GM19395 (cell line): ENCODE results near the gene PPM1G.

ENCODE experiments used
- ATAC-seq: cut with Tn5 transposase; IDR thresholded peaks from one replicate; pipeline ENCODE4 v1.9.1; 2021; ENCODE audit warnings: mild to moderate bottlenecking, moderate library complexity; ENCODE audit not compliant: unreplicated experiment

PPM1G gene

DNA sequence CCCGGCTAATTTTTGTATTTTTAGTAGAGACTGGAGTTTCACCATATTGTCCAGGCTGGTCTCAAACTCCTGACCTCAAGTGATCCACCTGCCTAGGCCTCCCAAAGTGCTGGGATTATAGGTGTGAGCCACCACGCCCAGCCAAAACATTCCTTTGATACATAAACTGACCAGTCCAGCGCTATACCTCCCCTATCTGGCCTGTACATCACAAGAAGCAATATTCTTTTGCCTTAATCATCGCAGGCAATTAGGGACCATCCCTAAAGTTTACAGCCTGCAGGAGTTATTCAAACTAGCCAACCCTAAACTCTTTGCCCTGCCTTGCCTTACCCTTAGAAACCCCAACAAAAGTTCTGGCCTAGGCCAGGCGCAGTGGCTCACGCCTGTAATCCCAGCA lies 6.8 kb upstream of the PPM1G start:
- no peak for ATAC-seq

DNA sequence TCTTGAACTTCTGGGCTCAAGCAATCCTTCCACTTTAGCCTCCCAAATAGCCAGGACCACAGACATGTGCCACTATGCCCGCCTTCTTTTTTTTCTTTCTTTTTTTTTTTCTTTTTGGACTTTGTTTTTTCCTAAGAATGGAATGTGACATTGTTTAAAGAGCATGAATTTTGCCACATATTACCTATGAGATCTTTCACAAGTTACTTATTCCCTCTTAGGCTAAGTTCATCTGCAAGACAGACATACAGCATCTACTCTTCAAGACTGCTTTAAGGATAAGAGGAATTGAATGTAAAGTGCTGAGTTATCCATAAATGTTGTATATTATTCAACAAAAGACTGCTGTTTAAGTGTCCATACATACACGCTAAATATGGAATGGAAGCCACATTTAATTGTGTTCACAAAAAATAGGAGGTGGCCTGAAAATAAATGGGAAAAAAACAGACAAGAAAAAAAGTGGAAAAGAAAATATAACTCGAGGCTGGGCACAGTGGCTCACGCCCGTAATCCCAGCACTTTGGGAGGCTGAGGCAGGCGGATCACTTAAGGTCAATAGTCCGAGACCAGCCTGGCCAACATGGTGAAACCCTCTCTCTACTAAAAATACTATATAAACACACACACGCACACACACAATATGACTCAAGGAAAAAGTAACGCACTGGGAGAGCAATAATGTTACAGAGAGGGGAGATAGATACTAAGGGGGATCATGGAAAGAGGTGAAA lies 3.2 kb upstream of the PPM1G start:
- no peak for ATAC-seq

DNA sequence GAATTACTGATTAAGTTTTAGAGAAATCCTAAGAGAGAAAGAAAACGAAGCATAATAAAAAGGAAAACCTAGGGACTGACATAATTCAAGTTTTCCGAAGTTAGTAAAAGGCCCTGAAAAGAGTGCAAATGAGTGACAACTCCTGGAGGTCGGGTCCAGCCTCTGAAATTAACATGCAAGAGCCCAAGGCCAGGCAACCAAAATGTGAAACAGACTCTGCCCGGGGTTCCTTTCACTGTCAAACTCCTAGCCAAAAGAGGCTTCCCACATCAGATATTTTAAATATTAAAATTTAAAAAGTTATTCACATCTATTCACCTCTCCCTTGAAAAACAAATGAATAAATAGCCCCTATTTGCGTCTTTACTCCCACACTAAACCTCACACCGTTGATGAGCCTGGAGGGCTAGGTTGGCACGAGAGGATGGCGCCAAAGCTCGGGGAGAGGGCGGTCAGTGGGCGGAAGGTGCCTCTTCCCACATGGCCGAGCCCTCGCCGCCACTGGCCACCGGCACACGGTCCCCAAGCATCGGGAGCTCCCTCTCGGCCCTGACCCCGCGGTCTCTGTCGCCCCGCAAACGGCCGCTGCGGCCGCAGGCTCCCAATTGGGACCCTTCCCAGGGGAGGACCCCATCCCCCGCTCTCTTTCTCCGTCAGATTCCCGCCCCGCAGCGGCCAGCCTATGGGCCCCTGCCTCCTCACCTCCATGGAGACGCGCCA lies 630 bp downstream of the PPM1G start:
- peak; percentile 41 for ATAC-seq

DNA sequence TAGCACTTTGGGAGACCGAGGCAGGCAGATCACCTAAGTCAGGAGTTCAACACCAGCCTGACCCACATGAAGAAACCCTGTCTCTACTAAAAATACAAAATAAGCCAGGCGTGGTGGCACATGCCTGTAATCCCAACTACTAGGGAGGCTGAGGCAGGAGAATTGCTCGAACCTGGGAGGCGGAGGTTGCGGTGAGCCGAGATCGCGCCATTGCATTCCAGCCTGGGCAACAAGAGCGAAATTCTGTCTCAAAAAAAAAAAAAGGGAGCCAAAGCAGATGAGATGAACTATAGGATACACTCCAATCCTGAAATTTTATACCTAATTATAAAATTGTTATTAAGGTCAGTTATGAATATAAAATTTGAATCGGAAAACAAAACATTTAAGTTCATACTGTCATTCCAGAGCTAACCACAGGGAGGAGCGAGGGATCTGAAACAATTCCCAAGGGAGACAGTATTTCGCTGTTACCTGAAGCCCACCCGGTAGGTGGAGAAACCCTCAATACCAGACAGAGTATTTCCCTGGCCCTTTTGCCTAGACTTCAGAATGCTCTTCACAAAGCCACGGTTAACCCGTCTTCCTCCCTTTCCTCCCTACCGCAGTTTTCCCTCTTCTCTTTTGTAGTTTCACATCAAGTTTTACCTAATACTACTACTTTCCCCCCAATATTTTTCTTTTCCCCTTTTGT lies 1.4 kb downstream of the PPM1G start:
- ATAC-seq, result no peak

DNA sequence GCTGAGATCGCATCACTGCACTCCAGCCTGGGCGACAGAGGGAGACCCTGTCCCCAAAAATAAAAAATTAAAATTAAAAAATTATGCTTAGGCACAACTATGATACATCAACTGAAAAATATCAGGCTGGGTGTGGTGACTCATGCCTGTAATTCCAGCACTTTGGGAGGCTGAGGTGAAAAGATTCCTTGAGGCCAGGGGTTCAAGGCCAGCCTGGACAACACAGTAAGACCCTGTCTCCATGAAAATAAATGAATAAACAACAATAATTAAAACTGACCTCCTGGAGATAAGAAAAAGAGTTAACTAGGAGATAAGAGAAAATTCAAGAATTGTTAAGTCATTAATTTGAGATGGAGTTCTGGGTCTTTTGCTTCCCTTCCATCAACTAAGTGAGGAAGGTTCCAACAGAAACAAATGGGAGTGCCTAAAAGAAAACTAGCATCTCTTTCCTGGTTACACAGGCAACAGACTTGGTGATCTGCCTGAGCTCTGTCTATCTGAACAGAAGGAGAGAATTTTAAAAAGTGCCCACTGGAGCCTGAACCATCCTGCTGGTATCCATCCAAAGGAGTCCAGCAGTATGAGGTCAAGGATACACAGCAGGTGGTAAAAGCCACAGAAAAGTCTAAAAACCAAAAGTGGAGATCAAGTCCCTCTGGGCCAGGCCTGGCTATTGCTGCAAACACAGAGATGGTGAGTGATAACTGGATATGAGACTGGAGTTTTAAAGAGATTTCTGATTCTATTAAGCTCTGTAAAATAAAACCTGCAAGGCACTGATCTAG lies 8.8 kb downstream of the PPM1G start:
- ATAC-seq, result no peak

DNA sequence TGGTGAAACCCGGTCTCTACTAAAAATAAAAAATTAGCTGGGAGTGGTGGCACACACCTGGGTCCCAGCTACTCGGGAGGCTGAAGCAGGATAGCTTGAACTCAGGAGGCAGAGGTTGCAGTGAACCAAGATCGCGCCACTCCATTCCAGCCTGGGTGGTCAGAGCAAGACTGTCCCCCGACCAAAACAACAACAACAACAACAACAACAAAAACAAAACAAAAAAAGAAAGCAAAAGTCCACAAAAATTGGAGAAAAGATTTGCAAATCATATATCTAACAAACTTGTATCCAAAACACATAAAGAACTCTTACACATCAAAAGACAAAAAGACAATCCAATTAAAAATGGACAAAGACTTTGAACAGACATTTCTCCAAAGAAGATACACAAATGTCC lies 10.4 kb downstream of the PPM1G start:
- no peak for ATAC-seq

DNA sequence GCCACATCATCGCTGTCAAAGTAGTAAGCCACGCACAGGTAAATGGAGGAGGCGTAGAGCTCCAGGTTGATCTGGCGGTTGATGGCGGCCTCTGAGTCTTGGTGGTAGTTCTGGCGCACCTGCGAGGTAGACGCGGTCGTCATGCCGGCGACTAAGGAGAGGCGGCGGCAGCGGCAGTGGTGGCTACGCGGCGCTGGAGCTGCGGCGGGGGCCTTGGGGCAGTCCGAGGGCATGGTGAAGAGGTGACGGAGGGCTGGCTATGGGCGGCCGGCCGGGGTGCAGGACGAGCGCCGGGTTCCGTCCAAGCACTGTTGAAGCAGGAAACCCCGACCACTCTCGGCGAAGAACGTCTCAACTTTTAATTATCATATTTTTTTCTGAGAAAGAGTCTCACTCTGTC lies 16.2 kb downstream of the PPM1G start:
- no peak for ATAC-seq

DNA sequence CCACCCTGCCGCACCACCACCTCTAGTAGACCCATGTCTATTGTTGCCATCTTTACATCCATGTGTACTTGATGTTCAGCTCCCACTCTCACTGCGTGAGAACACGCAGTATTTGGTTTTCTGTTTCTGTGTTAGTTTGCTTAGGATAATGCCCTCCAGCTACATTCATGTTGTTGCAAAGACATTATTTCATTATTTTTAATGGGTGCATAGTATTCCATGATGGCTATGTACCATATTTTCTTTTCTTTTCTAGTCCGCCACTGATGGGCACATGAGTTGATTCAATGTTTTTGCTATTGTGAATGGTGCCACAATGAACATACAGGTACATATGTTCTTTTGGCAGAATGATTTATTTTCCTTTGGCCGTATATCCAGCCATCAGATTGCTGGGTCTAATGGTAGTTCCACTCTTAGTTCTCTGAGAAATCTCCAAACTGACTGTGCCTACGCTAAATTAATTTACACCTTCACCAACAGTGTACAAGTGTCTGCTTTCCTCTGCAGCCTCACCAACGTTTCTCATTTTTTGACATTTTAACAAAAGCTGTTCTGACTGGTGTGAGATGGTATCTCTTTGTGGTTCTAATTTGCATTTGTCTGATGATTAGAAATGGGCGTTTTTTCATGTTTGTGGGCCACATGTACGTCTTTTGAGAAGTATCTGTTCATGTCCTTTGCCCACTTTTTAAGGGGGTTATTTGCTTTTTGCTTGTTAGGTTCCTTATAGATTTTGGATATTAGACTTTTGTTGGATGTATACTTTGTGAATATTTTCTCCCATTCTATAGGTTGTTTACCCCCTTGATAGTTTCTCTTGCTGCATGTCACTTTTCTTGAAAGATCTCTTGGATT lies 18.3 kb downstream of the PPM1G start:
- no peak for ATAC-seq

DNA sequence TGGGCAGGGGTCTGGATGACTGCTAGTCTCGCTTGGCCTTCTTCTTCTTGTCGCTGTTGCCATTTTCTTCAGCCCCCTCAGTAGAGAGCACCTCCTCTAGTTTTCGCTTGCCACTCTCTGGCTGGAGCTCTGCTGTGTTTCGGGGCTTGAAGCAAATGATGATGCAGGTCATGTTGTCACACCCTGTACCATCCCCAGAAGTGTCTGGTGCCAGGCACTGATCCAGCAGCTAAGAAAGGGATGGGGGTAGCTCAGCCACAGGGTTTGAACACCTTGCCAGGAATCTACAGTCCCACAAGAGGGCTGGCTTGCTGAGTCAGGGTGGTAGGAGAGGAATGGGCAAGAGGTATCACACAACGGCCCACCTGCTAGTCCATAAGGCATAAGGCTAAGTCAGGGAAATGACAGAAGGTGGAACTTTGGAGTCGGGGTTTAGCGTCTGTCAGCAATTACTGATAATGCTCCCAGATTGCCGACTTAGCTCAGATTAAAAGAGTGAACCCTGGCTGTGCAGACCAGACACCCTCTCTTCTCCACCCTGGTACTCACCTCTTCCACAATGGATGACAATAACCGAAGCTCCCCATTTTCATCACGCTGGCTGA lies 27.7 kb downstream of the PPM1G start:
- no peak for ATAC-seq

DNA sequence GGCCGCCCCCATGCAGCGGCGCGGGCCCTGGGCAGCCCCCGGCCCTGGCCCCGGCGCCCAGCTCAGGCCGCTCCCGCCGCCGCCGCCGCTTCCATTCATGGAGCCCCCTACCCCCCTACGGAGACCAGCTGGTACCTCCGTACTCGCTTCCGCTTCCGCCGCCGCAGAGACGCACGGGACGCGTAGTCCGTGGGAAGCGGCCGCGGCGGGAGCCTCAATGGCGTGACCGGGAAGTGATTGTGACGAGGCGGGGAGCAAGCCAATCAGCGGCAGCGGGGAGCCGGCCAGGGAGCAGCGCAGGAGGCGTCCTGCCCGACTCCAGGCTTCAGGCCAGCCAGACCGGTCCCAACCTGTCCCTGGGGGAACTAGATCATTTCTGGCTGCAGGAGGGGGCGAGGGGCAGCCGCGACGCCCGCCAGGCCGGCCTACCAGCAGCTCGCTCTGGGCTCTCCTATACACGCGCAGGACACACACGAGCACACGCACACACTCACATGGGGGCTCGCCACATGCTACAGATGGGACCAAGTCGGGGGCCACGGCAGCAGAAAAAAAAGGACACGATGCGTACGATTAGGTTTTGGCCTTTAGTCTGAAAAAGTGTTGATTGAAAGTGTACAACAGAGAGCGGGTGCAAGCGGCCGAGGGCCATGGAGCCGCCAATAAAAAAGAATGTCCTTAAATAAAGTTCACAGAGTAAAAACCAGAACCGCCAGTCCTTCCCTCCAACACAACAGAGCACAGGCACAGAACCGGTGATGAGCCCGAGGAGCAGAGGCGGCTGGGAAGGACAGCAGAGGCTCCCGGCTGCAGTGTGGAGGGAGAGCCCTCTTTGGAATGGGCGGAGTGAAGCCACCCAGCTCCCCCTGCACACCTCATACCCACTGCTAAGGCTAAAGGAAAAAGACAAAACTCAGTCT lies 28.5 kb downstream of the PPM1G start, which contains the start of gene ZNF513:
ZNF513 (minus strand) TSS at position 109 of the 920 bp plus-strand sequence. CDS start 208 bp downstream, outside the sequence.
- ATAC-seq, result peak; percentile 85

DNA sequence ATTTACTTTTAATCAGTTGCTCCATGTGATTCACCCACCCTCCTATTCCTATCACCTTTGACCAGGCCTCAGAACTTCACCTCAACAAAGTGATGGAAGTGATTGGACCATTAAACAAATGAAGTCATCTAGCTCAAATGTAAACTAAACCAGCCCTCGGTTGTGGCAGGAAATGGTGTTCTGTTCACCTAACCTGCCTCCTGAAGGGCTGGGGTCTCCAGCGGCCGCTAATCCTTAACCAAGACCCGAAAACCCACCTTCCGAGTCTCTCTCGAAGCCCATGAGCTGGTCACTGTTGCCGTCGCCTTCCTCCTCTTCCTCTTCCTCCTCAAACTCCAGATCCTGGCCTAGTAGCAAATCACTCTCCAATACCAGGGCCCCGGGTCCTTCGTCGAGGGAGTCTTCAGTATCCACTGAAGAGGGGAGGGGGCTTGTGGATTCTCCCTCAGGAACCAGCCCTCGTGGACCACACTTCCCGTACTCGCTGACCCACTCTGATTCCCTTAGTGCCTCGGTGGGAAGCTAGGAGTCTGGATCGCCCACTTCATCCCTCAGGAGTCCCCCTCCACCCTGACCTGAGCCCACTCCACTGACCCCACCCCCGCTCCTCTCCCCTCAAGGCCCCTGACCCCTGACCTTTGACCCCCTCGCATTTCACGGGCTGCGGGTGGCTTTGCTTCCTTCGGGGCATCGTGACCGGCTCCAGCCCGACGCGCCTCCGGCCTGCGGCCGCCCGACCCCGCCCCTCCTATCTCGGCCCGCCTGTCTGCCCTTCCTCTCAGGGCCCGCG lies 29.4 kb downstream of the PPM1G start:
- peak; percentile 34 for ATAC-seq

DNA sequence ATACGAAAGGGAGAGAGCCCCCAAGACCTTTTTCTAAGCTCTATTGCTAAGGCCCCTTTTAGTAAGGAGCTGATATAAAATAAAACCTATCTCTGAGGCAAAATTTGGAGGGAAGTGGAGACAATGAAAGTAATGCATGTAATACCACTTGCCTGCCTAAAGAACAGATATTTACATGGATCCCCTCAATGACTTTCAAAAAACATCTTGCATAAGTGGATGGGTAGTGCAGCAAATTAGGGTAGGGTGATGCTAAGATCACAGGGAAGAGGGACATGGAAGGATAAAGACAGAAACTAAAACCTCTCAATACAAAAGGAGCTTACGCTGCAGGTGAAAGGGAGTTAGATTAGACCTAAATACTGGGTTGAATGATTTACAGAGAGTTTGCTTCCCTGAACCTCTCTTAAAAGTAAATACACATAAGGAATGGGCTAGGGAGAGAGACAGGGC lies 30.0 kb downstream of the PPM1G start:
- no peak for ATAC-seq

DNA sequence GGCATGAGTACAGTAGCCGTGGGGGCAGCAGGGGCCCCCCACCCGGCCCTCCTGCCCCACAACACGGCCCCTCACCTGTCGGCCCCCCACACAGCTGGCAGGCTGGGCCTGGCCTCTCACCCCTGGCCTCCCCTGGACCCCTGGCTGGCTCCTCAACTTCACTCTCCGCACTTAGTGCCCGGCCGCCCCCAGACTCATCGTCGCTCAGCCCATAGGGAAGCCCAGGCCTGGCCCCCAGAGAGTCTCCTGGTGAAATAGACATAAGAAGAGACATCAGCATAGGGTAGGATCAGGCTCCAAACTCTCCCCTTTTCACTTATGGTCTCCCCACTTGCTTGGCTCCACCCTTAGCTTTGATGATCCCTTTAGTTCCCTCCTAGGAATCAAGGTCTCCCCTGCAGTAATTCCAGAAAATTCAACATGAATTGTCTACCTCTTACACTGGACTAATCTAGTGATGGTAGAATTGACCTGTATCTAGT lies 30.5 kb downstream of the PPM1G start:
- no peak for ATAC-seq

DNA sequence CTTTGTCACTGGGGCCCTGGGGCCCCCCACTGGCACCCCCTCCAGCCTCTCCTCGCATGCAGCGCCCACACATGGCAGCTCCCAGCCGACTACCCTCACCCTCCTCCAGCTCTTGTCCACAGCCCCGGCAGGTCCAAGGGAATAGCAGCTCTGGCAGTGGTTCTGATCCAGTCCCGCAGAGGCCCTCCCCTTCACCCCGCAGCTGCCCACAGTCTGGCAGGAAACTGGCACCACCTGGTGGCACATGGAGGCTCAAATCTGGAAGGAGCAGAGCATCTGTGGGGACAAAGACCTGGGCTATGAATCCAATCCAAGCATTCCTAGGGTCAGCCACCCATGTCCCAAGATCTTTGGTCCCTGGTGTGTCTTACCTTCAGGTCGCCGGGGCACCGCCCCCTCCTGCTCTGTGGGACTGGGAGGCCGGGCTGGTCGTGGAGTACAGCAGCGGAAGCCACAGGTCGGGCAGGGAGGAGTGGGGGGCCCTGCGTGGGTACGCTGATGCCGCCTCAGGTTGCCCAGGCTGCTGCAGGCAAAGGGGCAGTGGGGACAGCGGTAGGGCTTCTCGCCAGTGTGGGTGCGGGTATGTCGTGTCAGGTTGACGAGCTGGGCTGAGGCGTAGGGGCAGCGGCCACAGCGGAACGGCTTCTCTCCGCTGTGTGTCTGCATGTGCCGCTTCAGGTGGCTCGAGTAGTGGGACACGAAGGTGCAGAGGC lies 31.1 kb downstream of the PPM1G start:
- no peak for ATAC-seq

DNA sequence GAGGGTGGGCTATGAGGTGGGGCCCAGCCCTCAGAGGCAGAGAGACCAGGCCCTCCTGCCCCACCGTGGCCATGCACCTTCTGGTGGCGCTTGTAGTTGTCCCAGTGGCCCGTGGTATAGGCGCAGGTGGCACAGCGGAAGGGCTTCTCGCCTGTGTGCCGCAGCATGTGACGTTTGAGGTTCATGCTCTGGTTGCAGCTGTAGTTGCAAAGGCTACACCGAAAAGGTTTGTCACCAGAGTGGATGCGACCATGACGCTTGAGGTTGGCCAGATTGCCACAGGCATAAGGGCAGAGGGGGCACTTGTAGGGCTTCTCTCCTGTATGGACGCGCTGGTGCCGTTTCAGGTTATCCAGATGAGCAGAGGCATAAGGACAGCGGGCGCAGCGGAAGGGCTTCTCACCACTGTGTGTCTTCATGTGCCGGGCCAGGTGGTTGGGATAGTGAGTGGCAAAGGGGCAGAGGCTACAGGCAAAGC lies 31.7 kb downstream of the PPM1G start:
- ATAC-seq, result no peak

DNA sequence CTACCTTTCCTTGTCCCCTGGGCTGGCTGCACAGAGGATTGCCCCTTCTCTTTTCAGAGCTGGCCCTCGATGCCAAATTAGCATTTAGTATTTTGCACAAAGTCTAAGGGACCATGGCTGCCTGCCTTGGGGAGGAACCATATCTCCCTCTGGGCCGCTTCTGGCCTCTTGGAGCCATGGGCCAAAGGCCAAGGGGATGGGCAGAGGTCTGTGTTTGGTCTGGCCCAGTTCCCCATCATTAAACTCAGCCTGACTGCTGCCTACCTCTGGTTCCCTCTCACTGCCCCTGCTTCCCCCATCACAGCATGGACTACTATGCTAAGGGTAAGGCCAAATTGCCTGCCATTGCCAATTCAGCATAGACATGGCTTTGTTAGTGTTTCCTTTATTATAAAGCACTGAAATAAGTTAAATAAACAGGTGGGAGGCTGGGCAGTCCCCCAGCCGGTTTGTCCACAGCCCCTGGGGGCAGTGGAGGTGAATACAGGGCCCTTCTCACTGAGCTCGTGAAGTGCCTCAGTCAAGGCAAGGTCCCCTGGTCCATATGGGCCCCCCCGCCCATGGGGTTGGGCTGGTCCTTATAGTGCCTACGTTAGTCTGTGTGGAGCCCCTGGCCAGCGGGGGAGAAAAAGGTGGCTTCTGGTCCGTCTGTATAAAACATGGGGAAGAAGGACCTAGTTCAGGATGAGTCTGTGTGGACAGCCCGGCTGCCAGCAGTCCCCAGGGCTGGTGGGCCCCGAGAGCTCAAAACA lies 32.3 kb downstream of the PPM1G start:
- no peak for ATAC-seq
